ENCODE data around the gene KCNJ6.

Gene KCNJ6

GRCh38 chr21:37793660-37794059, 122.6 kb downstream of the KCNJ6 start:
- no peak overlapping the region for H3K4me3 ChIP-seq (ENCODE audit: low read depth, low read length)
- DNase-seq (ENCODE audit: low read depth), result no peak
- TF ChIP-seq CTCF (IDR thresholded peaks at IDR 0.05; ENCODE audit: low read depth, low read length) (no peak), POLR2A (IDR thresholded peaks at IDR 0.05; ENCODE audit: extremely low read depth, insufficient read length) (no peak), MYC (IDR thresholded peaks at IDR 0.05; ENCODE audit: low read depth, low read length) (no peak)
- TF ChIP-seq, protein P1, sequence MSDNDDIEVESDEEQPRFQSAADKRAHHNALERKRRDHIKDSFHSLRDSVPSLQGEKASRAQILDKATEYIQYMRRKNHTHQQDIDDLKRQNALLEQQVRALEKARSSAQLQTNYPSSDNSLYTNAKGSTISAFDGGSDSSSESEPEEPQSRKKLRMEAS (IDR thresholded peaks at IDR 0.05; ENCODE audit: low read depth, low read length), result no peak

DNA sequence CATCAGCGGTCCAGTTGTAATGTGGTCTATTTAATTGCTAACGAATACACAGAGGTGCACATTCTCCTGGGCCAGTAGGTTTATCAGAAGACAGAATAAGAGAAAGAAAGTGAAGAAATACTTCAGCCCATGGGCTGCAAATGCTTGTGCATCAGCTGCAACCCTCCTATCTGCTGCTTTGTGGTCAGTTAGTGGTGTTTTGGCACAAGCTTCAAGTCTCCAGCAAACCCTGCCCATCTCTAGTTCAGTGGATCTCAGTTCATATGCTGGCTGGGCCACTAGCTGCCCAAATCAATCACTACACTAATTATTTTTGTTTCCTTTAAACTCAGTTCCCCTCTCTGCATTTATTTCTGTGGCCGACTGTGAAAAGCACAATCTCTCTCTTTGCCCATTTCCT, 124.2 kb downstream of the KCNJ6 start:
- no peak for DNase-seq (ENCODE audit: low read depth)
- H3K4me3 ChIP-seq (ENCODE audit: low read depth, low read length), result no peak overlapping the region
- TF ChIP-seq POLR2A (IDR thresholded peaks at IDR 0.05; ENCODE audit: extremely low read depth, insufficient read length), result no peak
- TF ChIP-seq CTCF (IDR thresholded peaks at IDR 0.05; ENCODE audit: low read depth, low read length), result no peak
- no peak for TF ChIP-seq MYC (IDR thresholded peaks at IDR 0.05; ENCODE audit: low read depth, low read length)
- TF ChIP-seq, protein P1 (IDR thresholded peaks at IDR 0.05; ENCODE audit: low read depth, low read length), result no peak

GRCh38 chr21:37790905-37791304, 125.4 kb downstream of the KCNJ6 start:
- DNase-seq (ENCODE audit: low read depth), result no peak
- H3K4me3 ChIP-seq (ENCODE audit: low read depth, low read length), result no peak overlapping the region
- no peak for TF ChIP-seq CTCF (IDR thresholded peaks at IDR 0.05; ENCODE audit: low read depth, low read length)
- TF ChIP-seq, protein P1 (IDR thresholded peaks at IDR 0.05; ENCODE audit: low read depth, low read length), result no peak
- no peak for TF ChIP-seq MYC (IDR thresholded peaks at IDR 0.05; ENCODE audit: low read depth, low read length)
- no peak for TF ChIP-seq POLR2A (IDR thresholded peaks at IDR 0.05; ENCODE audit: extremely low read depth, insufficient read length)

- TF ChIP-seq, protein P1 (IDR thresholded peaks at IDR 0.05; ENCODE audit: low read depth, low read length), result no peak
- TF ChIP-seq MYC (IDR thresholded peaks at IDR 0.05; ENCODE audit: low read depth, low read length) (no peak), CTCF (IDR thresholded peaks at IDR 0.05; ENCODE audit: low read depth, low read length) (no peak), POLR2A (IDR thresholded peaks at IDR 0.05; ENCODE audit: extremely low read depth, insufficient read length) (no peak)
- DNase-seq (ENCODE audit: low read depth), result no peak
- no peak overlapping the region for H3K4me3 ChIP-seq (ENCODE audit: low read depth, low read length)
These were observed 127.8 kb downstream of the KCNJ6 start for GRCh38 chr21:37788503-37788902.

GRCh38 chr21:37787456-37787855, 128.8 kb downstream of the KCNJ6 start:
- TF ChIP-seq MYC (IDR thresholded peaks at IDR 0.05; ENCODE audit: low read depth, low read length) (no peak), POLR2A (IDR thresholded peaks at IDR 0.05; ENCODE audit: extremely low read depth, insufficient read length) (no peak), CTCF (IDR thresholded peaks at IDR 0.05; ENCODE audit: low read depth, low read length) (no peak)
- TF ChIP-seq, protein P1 (IDR thresholded peaks at IDR 0.05; ENCODE audit: low read depth, low read length), result no peak
- DNase-seq (ENCODE audit: low read depth), result no peak
- no peak overlapping the region for H3K4me3 ChIP-seq (ENCODE audit: low read depth, low read length)
